ENCODE data around the gene MAST4. TPM values are rescaled to one million over a fixed set of nuclear protein-coding genes. Genes with fewer than 3 reads are reported as not detected.
A peak's percentile ranks its signal among the peaks of the same experiment; 100 is the strongest.

The MAST4 gene
- total and polyA plus RNA-seq, 2 donors (not counting 1 experiment from before 2014, with no cell fraction given), result 2.5 to 57.1 TPM

GRCh38 chr5:66814146-66814991, 218.2 kb downstream of the MAST4 start:
- CTCF ChIA-PET, result interaction anchor here (0.8 to 4.1 kb wide), 14 partner anchors 10 to 507 kb away, joined by 3 to 28 read pairs (median 4); no protein-coding TSS in a partner anchor
- no peak overlapping the region for H3K4me2 ChIP-seq (replicated peaks; ENCODE audit: low read depth, low read length, poor library complexity, severe bottlenecking)

More at GRCh38 chr5:66814146-66814991, 218.2 kb downstream of the MAST4 start:
- Mint-ChIP-seq H3K9me3 (ENCODE audit: insufficient read depth) (no peaks in the 10 kb centered on the region), H3K27me3 (peaks cover 4% of the 10 kb centered on the region), H3K27ac (no peak overlapping the region), H3K4me3 (no peak overlapping the region), H3K4me1 (peaks cover 23% of the 10 kb centered on the region)
- peaks cover 0 to 6% (median 0%) of the 10 kb centered on the region in 4 experiments for H3K27me3 ChIP-seq (replicated peaks in 1 of 4; ENCODE audit: control extremely low read depth in 1 of 4, control insufficient read depth in 3 of 4, insufficient read depth in 4 of 4, low read length in 3 of 4)
- H3K79me2 ChIP-seq (ENCODE audit: control insufficient read depth, insufficient read depth, low read length), result no peaks in the 10 kb centered on the region
- H3K27ac ChIP-seq (ENCODE audit: low read length in 2 of 2), result no peak overlapping the region
- intact Hi-C loops (cut with micrococcal nuclease), result loop anchor here (1.0 kb wide), 2 partner anchors 395 to 507 kb away; no protein-coding TSS in a partner anchor
- H3K9ac ChIP-seq (ENCODE audit: low read length), result no peak overlapping the region
- H3K4me1 ChIP-seq (ENCODE audit: control insufficient read depth in 2 of 2, insufficient read depth in 2 of 2, low read length in 2 of 2), result peaks cover 0 to 7% of the 10 kb centered on the region in 2 donors
- no peaks in the 10 kb centered on the region for H3K9me3 ChIP-seq (ENCODE audit: control extremely low read depth in 1 of 3, control insufficient read depth in 2 of 3, insufficient read depth in 1 of 3, low read length in 2 of 3)
- H3K4me3 ChIP-seq (ENCODE audit: control extremely low read depth in 1 of 5, extremely low read depth in 1 of 5, insufficient read depth in 1 of 5, low read depth in 2 of 5, low read length in 4 of 5), result no peak overlapping the region
- H2AFZ ChIP-seq (ENCODE audit: insufficient read depth, low read depth, low read length, poor library complexity, severe bottlenecking), result no peak overlapping the region
- no peaks in the 10 kb centered on the region for H3K36me3 ChIP-seq (replicated peaks in 1 of 2; ENCODE audit: control extremely low read depth in 1 of 2, control insufficient read depth in 1 of 2, extremely low read depth in 1 of 2, insufficient read depth in 2 of 2, low read length in 1 of 2)
- no peaks in the 10 kb centered on the region for H4K20me1 ChIP-seq (ENCODE audit: control insufficient read depth, insufficient read depth, low read length, poor library complexity, severe bottlenecking)
- ATAC-seq (ENCODE audit: low read depth) (no peak), DNase-seq (peak; percentile 46)
- peak; percentile 80 for TF ChIP-seq CTCF (IDR thresholded peaks at IDR 0.05)
- TF ChIP-seq EZH2 (IDR thresholded peaks at IDR 0.05; ENCODE audit: borderline replicate concordance, insufficient read depth, low read depth, low read length, poor library complexity, severe bottlenecking), result no peak
- WGBS (ENCODE audit: insufficient coverage), result 0% methylated on average over 1 of the region's 6 CpGs
- POLR2A ChIA-PET, result no interaction called here

Data from B cell (primary cell).